ENCODE measurements around the gene DLGAP1. TPM values are rescaled to one million over a fixed set of nuclear protein-coding genes. Genes with fewer than 3 reads are reported as not detected.
"Not testable (repeated sequence)": the region's sequence is repeated elsewhere in the genome, so short reads cannot be mapped to it uniquely, and the experiment has no call there.

DLGAP1 gene
- polyA plus RNA-seq, 6 donors from 2014 or later: 0.32 TPM; not detected in 5

GRCh38 chr18:3654442-3655253 lies 800.5 kb downstream of the DLGAP1 start:
- no peaks in the 10 kb centered on the region for H3K36me3 Mint-ChIP-seq
- ATAC-seq (ENCODE audit: low read depth in 2 of 2) (no peak), DNase-seq (no peak)
- H3K9me3 Mint-ChIP-seq: no peaks in the 10 kb centered on the region
- peak overlapping the region in 1 of 6 donors; percentile 47 for H3K27ac Mint-ChIP-seq
- H3K4me1 Mint-ChIP-seq: peaks cover under 1 to 1% (median under 1%) of the 10 kb centered on the region in 3 donors
- no peak overlapping the region for H3K4me3 Mint-ChIP-seq
- no peaks in the 10 kb centered on the region for H3K27me3 Mint-ChIP-seq

- Mint-ChIP-seq H3K27ac (no peak overlapping the region), H3K27me3 (no peaks in the 10 kb centered on the region), H3K36me3 (no peaks in the 10 kb centered on the region), H3K4me3 (no peak overlapping the region), H3K4me1 (no peaks in the 10 kb centered on the region), H3K9me3 (no peaks in the 10 kb centered on the region)
- DNase-seq: no peak
- ATAC-seq (ENCODE audit: low read depth in 2 of 2): no peak
Measured at GRCh38 chr18:3653851-3654441, 801.2 kb downstream of the DLGAP1 start.

- no peaks in the 10 kb centered on the region for H3K36me3 Mint-ChIP-seq
- H3K4me3 Mint-ChIP-seq: no peak overlapping the region
- ATAC-seq (ENCODE audit: low read depth in 2 of 2): no peak
- DNase-seq: no peak
- peak overlapping the region in 1 of 6 donors; percentile 37 for H3K27ac Mint-ChIP-seq
- H3K4me1 Mint-ChIP-seq: no peaks in the 10 kb centered on the region
- no peaks in the 10 kb centered on the region for H3K9me3 Mint-ChIP-seq
- no peaks in the 10 kb centered on the region for H3K27me3 Mint-ChIP-seq
Measured at GRCh38 chr18:3653263-3653850, 801.8 kb downstream of the DLGAP1 start.

GRCh38 chr18:3652380-3653262 lies 802.5 kb downstream of the DLGAP1 start:
- DNase-seq (no peak), ATAC-seq (ENCODE audit: low read depth in 2 of 2) (no peak)
- H3K36me3 Mint-ChIP-seq: no peaks in the 10 kb centered on the region
- no peaks in the 10 kb centered on the region for H3K27me3 Mint-ChIP-seq
- H3K4me1 Mint-ChIP-seq: no peaks in the 10 kb centered on the region
- H3K9me3 Mint-ChIP-seq: no peaks in the 10 kb centered on the region
- no peak overlapping the region for H3K4me3 Mint-ChIP-seq
- H3K27ac Mint-ChIP-seq: peak overlapping the region in 2 of 6 donors; percentile 29 to 37

GRCh38 chr18:3651266-3651665 lies 803.8 kb downstream of the DLGAP1 start:
- Mint-ChIP-seq H3K9me3 (no peaks in the 10 kb centered on the region), H3K4me3 (no peak overlapping the region), H3K27ac (no peak overlapping the region), H3K4me1 (no peaks in the 10 kb centered on the region), H3K36me3 (no peaks in the 10 kb centered on the region), H3K27me3 (no peaks in the 10 kb centered on the region)
- ATAC-seq (ENCODE audit: low read depth in 2 of 2) (no peak), DNase-seq (no peak)

GRCh38 chr18:3650521-3651042 lies 804.5 kb downstream of the DLGAP1 start:
- not testable (repeated sequence) for ATAC-seq (ENCODE audit: low read depth in 2 of 2); H3K27me3 Mint-ChIP-seq; H3K27ac Mint-ChIP-seq; H3K36me3 Mint-ChIP-seq; H3K9me3 Mint-ChIP-seq; H3K4me3 Mint-ChIP-seq; DNase-seq; H3K4me1 Mint-ChIP-seq

GRCh38 chr18:3649633-3650426 lies 805.3 kb downstream of the DLGAP1 start:
- DNase-seq: no peak
- ATAC-seq (ENCODE audit: low read depth in 2 of 2): no peak
- Mint-ChIP-seq H3K27ac (no peak overlapping the region), H3K9me3 (no peaks in the 10 kb centered on the region), H3K27me3 (peaks cover 0 to 4% (median 0%) of the 10 kb centered on the region in 3 donors), H3K4me1 (no peaks in the 10 kb centered on the region), H3K36me3 (no peaks in the 10 kb centered on the region), H3K4me3 (no peak overlapping the region)

- Mint-ChIP-seq H3K36me3 (no peaks in the 10 kb centered on the region), H3K9me3 (no peaks in the 10 kb centered on the region), H3K4me3 (no peak overlapping the region), H3K4me1 (no peaks in the 10 kb centered on the region), H3K27me3 (peaks cover 0 to 4% (median 0%) of the 10 kb centered on the region in 3 donors), H3K27ac (no peak overlapping the region)
- no peak for ATAC-seq (ENCODE audit: low read depth in 2 of 2)
- no peak for DNase-seq
Measured at GRCh38 chr18:3649135-3649632, 805.9 kb downstream of the DLGAP1 start.

- Mint-ChIP-seq H3K9me3 (no peaks in the 10 kb centered on the region), H3K36me3 (no peaks in the 10 kb centered on the region), H3K27me3 (peaks cover 0 to 5% (median 4%) of the 10 kb centered on the region in 3 donors), H3K4me3 (no peak overlapping the region), H3K4me1 (no peaks in the 10 kb centered on the region), H3K27ac (no peak overlapping the region)
- ATAC-seq (ENCODE audit: low read depth in 2 of 2): no peak
- DNase-seq: no peak
Measured at GRCh38 chr18:3648641-3649040, 806.5 kb downstream of the DLGAP1 start.

GRCh38 chr18:3648200-3648599 lies 806.9 kb downstream of the DLGAP1 start:
- no peaks in the 10 kb centered on the region for H3K9me3 Mint-ChIP-seq
- H3K4me3 Mint-ChIP-seq: no peak overlapping the region
- ATAC-seq (ENCODE audit: low read depth in 2 of 2): no peak
- no peaks in the 10 kb centered on the region for H3K36me3 Mint-ChIP-seq
- H3K4me1 Mint-ChIP-seq: no peaks in the 10 kb centered on the region
- H3K27ac Mint-ChIP-seq: no peak overlapping the region
- H3K27me3 Mint-ChIP-seq: peaks cover 0 to 6% (median 4%) of the 10 kb centered on the region in 3 donors
- no peak for DNase-seq

GRCh38 chr18:3647636-3648035 lies 807.5 kb downstream of the DLGAP1 start:
- H3K36me3 Mint-ChIP-seq: no peaks in the 10 kb centered on the region
- peaks cover 0 to 9% (median 6%) of the 10 kb centered on the region in 3 donors for H3K27me3 Mint-ChIP-seq
- no peak for ATAC-seq (ENCODE audit: low read depth in 2 of 2)
- no peak for DNase-seq
- no peak overlapping the region for H3K27ac Mint-ChIP-seq
- no peak overlapping the region for H3K4me3 Mint-ChIP-seq
- no peaks in the 10 kb centered on the region for H3K4me1 Mint-ChIP-seq
- no peaks in the 10 kb centered on the region for H3K9me3 Mint-ChIP-seq

- ATAC-seq (ENCODE audit: low read depth in 2 of 2): no peak
- H3K36me3 Mint-ChIP-seq: no peaks in the 10 kb centered on the region
- no peak overlapping the region for H3K4me3 Mint-ChIP-seq
- H3K9me3 Mint-ChIP-seq: no peaks in the 10 kb centered on the region
- no peak for DNase-seq
- H3K27ac Mint-ChIP-seq: no peak overlapping the region
- no peaks in the 10 kb centered on the region for H3K4me1 Mint-ChIP-seq
- peaks cover 0 to 9% (median 6%) of the 10 kb centered on the region in 3 donors for H3K27me3 Mint-ChIP-seq
Measured at GRCh38 chr18:3645384-3646156, 809.5 kb downstream of the DLGAP1 start.
